Activated naive CD8-positive, alpha-beta T cell (primary cell): ENCODE results near the gene NAPA.

Experiments
- H3K27ac Mint-ChIP-seq: one replicate; pipeline ENCODE4 v1.8.0; 2021; ENCODE audit warnings: mixed read lengths
- H3K27me3 Mint-ChIP-seq: one replicate; pipeline ENCODE4 v1.8.0; 2021; ENCODE audit warnings: mixed read lengths
- H3K36me3 Mint-ChIP-seq: one replicate; pipeline ENCODE4 v1.8.0; 2021; ENCODE audit warnings: mixed read lengths
- H3K4me1 Mint-ChIP-seq: one replicate; pipeline ENCODE4 v1.8.0; 2021; ENCODE audit warnings: low read depth, mixed read lengths
- H3K4me3 Mint-ChIP-seq: one replicate; pipeline ENCODE4 v1.8.0; 2021; ENCODE audit warnings: mild to moderate bottlenecking, mixed read lengths
- H3K9me3 Mint-ChIP-seq: one replicate; pipeline ENCODE4 v1.8.0; 2021; ENCODE audit warnings: low read depth, mixed read lengths

The NAPA gene

GRCh38 chr19:47447470-47448359 lies 67.1 kb downstream of the NAPA start:
- Mint-ChIP-seq H3K36me3 (no peaks in the 10 kb centered on the region), H3K4me1 (peaks cover 44% of the 10 kb centered on the region), H3K9me3 (no peaks in the 10 kb centered on the region), H3K4me3 (peak overlapping the region; percentile 60), H3K27me3 (peaks cover 28% of the 10 kb centered on the region), H3K27ac (no peak overlapping the region)

GRCh38 chr19:47446534-47447469 lies 68.1 kb downstream of the NAPA start:
- Mint-ChIP-seq H3K4me3 (peak overlapping the region; percentile 73), H3K27me3 (peaks cover 33% of the 10 kb centered on the region), H3K4me1 (peaks cover 44% of the 10 kb centered on the region), H3K27ac (no peak overlapping the region), H3K36me3 (no peaks in the 10 kb centered on the region), H3K9me3 (no peaks in the 10 kb centered on the region)

DNA sequence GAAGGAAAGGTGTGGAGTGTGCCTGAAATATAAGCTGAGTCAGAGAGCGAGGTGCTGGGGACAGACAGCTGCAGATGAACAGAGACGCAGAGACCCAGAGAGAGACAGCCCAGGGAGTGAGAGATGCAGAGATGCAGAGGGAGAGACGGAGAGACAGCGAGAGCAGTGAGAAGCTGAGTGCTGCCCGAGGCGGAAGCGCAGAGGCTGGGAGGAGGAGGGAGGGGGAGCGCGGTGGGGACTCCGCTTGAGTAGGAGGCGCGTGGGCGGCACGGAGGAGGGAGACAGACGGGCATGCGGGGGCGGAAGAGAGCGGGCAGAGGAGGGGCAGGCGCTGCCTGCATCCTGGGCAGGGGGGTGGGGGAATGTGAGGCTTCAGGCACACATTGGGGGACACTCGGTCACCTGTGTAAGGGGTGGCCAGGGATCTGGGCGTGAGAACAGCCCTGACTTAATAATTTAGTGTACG lies 68.9 kb downstream of the NAPA start:
- H3K27me3 Mint-ChIP-seq = peaks cover 37% of the 10 kb centered on the region
- H3K4me1 Mint-ChIP-seq = peaks cover 44% of the 10 kb centered on the region
- H3K4me3 Mint-ChIP-seq = peak overlapping the region; percentile 73
- H3K9me3 Mint-ChIP-seq = no peaks in the 10 kb centered on the region
- no peaks in the 10 kb centered on the region for H3K36me3 Mint-ChIP-seq
- H3K27ac Mint-ChIP-seq = no peak overlapping the region

DNA sequence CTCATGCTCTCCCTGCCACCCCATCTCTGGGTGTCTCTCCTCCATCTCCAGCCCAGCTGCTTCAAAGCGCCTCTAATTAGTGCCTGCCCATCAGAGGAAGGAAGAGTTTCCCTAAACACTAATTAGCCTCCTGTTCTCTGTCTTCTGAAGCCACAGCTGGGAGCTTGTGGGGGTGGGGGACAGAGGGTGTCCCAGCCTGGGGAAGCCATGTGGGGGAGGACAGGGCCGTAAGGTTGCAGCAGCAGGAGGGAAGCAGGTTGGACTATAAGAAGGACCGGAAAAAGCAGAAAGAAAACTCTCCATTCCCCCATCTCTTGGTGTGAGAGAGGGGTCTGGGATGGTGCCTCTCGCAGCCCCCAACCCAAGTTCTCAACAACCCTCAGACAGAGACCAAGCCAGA lies 69.3 kb downstream of the NAPA start:
- Mint-ChIP-seq H3K9me3 (no peaks in the 10 kb centered on the region), H3K4me1 (peaks cover 44% of the 10 kb centered on the region), H3K27ac (peak overlapping the region; percentile 1), H3K36me3 (no peaks in the 10 kb centered on the region), H3K27me3 (peaks cover 37% of the 10 kb centered on the region), H3K4me3 (peak overlapping the region; percentile 73)

DNA sequence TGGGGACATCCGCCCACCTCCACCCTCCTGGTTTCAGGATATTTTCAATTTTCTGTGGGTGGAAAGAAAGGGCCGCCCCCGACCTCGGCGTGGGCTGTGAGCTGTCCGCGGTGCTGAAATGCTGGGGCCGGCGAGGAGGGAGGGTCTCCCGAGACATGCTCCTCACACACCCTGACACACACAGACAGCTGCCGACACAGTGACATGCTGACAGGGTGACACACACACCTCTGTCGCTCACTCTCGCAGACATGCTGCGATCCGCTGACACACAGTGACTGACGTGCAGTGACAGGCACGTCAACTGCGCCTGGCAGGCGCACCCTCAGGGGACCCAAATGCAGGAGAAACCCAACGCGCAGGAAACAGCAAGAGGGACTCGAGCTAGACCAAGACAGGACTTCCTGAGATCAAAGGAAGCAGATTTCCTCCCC lies 70.5 kb downstream of the NAPA start:
- peaks cover 40% of the 10 kb centered on the region for H3K27me3 Mint-ChIP-seq
- peaks cover 44% of the 10 kb centered on the region for H3K4me1 Mint-ChIP-seq
- H3K27ac Mint-ChIP-seq = peak overlapping the region; percentile 0
- H3K4me3 Mint-ChIP-seq = peak overlapping the region; percentile 75
- no peaks in the 10 kb centered on the region for H3K36me3 Mint-ChIP-seq
- H3K9me3 Mint-ChIP-seq = no peaks in the 10 kb centered on the region

- Mint-ChIP-seq H3K27me3 (peaks cover 44% of the 10 kb centered on the region), H3K4me1 (peaks cover 44% of the 10 kb centered on the region), H3K27ac (no peak overlapping the region), H3K36me3 (no peaks in the 10 kb centered on the region), H3K4me3 (no peak overlapping the region), H3K9me3 (no peaks in the 10 kb centered on the region)
Observed at GRCh38 chr19:47443331-47443730, 71.5 kb downstream of the NAPA start.

DNA sequence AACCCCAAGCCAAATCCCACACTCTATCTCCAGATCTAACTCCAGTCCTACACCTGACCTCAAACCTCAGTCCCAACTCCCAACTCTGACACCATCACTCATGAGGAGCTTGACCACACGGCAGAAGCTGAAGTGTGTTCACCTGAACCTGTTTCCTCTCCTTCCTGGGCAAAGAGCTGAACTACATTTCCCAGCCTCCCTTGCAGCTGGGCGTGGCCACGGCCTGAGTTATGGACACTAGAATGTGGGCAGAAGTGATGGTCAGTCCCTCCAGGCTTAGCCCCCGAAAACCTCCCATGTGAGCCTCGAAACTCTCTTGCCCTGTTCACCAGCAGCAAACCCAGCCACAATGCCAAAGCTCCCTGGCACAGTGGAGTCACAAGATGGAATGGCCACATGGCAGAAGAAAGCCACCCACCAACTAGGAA lies 76.1 kb downstream of the NAPA start:
- no peaks in the 10 kb centered on the region for H3K9me3 Mint-ChIP-seq

More for the DNA sequence above, 76.1 kb downstream of the NAPA start:
- Mint-ChIP-seq H3K27ac (no peak overlapping the region), H3K27me3 (peaks cover 34% of the 10 kb centered on the region), H3K4me3 (no peak overlapping the region), H3K4me1 (peaks cover 25% of the 10 kb centered on the region), H3K36me3 (no peaks in the 10 kb centered on the region)
